ENCODE results near the gene TBX5. TPM values are rescaled to one million over a fixed set of nuclear protein-coding genes. Genes with fewer than 3 reads are reported as not detected.

The TBX5 gene
- total RNA-seq, 1 donor from 2014 or later, result not detected

- Mint-ChIP-seq H3K9me3 (no peaks in the 10 kb centered on the region), H3K36me3 (ENCODE audit: low read depth) (no peaks in the 10 kb centered on the region), H3K27me3 (ENCODE audit: low read depth) (peaks cover 93% of the 10 kb centered on the region), H3K27ac (ENCODE audit: unreplicated experiment) (no peak overlapping the region), H3K4me1 (no peaks in the 10 kb centered on the region), H3K4me3 (no peak overlapping the region)
- TF ChIP-seq, protein P1, sequence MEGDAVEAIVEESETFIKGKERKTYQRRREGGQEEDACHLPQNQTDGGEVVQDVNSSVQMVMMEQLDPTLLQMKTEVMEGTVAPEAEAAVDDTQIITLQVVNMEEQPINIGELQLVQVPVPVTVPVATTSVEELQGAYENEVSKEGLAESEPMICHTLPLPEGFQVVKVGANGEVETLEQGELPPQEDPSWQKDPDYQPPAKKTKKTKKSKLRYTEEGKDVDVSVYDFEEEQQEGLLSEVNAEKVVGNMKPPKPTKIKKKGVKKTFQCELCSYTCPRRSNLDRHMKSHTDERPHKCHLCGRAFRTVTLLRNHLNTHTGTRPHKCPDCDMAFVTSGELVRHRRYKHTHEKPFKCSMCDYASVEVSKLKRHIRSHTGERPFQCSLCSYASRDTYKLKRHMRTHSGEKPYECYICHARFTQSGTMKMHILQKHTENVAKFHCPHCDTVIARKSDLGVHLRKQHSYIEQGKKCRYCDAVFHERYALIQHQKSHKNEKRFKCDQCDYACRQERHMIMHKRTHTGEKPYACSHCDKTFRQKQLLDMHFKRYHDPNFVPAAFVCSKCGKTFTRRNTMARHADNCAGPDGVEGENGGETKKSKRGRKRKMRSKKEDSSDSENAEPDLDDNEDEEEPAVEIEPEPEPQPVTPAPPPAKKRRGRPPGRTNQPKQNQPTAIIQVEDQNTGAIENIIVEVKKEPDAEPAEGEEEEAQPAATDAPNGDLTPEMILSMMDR (conservative IDR thresholded peaks at IDR 0.05), result no peak
- no peak for DNase-seq (ENCODE audit: low read depth, low spot score)
Observed at GRCh38 chr12:114381177-114381576, 24.8 kb downstream of the TBX5 start.

DNA sequence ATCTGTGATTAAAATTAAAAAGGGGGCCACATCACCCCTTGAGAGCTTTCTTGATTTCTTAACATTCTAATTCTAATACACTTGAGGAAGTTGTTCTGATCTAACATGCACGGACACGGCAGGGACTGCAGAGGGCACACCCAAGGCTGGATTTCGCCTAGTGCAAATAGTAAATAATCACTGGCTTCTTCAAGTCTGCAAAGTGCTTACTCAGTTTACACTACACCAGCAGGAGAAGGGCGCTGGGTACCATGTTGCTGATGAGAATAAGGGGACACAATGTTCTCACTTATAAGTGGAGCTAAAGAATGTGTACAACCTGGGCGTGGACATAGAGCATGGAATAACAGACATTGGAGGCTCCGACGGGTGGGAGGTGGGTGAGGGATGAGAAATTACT, 34.2 kb downstream of the TBX5 start:
- Mint-ChIP-seq H3K27me3 (ENCODE audit: low read depth) (peaks cover 78% of the 10 kb centered on the region), H3K4me3 (no peak overlapping the region), H3K27ac (ENCODE audit: unreplicated experiment) (no peak overlapping the region), H3K36me3 (ENCODE audit: low read depth) (no peaks in the 10 kb centered on the region), H3K4me1 (peaks cover 4% of the 10 kb centered on the region), H3K9me3 (no peaks in the 10 kb centered on the region)
- no peak for DNase-seq (ENCODE audit: low read depth, low spot score)
- TF ChIP-seq, protein P1 (conservative IDR thresholded peaks at IDR 0.05), result no peak

DNA sequence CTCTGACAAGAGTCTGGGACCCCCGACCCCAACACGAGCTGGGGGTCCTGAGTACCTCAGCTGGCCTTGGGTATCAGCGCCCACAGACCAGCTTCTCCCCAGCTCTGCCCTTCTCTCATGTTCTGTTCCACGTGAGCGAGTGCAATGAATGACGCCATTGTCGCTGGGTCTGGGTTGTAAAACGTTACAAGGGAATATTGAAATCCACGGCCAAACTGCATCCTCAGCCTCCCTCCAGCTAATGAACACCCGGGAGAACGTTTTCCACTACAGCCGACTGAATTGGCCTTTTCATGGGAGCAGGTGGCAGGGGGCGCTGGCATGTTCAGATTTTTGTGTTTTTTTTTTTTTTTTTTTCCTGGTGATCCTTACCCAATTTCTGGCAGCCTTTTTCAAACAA, 34.7 kb downstream of the TBX5 start:
- Mint-ChIP-seq H3K4me1 (peaks cover 4% of the 10 kb centered on the region), H3K36me3 (ENCODE audit: low read depth) (no peaks in the 10 kb centered on the region), H3K27me3 (ENCODE audit: low read depth) (peaks cover 77% of the 10 kb centered on the region), H3K4me3 (no peak overlapping the region), H3K9me3 (no peaks in the 10 kb centered on the region), H3K27ac (ENCODE audit: unreplicated experiment) (no peak overlapping the region)
- TF ChIP-seq, protein P1 (conservative IDR thresholded peaks at IDR 0.05), result no peak
- DNase-seq (ENCODE audit: low read depth, low spot score), result no peak

- TF ChIP-seq, protein P1 (conservative IDR thresholded peaks at IDR 0.05), result no peak
Observed at GRCh38 chr12:114368685-114369452, 37.1 kb downstream of the TBX5 start.

GRCh38 chr12:114361992-114362391, 44.0 kb downstream of the TBX5 start:
- no peaks in the 10 kb centered on the region for H3K4me1 Mint-ChIP-seq
- DNase-seq (ENCODE audit: low read depth, low spot score), result no peak
- peaks cover 63% of the 10 kb centered on the region for H3K27me3 Mint-ChIP-seq (ENCODE audit: low read depth)
- peaks cover 4% of the 10 kb centered on the region for H3K9me3 Mint-ChIP-seq
- no peak overlapping the region for H3K27ac Mint-ChIP-seq (ENCODE audit: unreplicated experiment)
- TF ChIP-seq, protein P1 (conservative IDR thresholded peaks at IDR 0.05), result no peak
- no peaks in the 10 kb centered on the region for H3K36me3 Mint-ChIP-seq (ENCODE audit: low read depth)
- no peak overlapping the region for H3K4me3 Mint-ChIP-seq

More at GRCh38 chr12:114368685-114369452, 37.1 kb downstream of the TBX5 start:
- H3K27ac Mint-ChIP-seq (ENCODE audit: unreplicated experiment), result no peak overlapping the region
- no peak overlapping the region for H3K4me3 Mint-ChIP-seq
- no peak for DNase-seq (ENCODE audit: low read depth, low spot score)
- peaks cover 70% of the 10 kb centered on the region for H3K27me3 Mint-ChIP-seq (ENCODE audit: low read depth)
- H3K9me3 Mint-ChIP-seq, result no peaks in the 10 kb centered on the region
- peaks cover 4% of the 10 kb centered on the region for H3K4me1 Mint-ChIP-seq
- no peaks in the 10 kb centered on the region for H3K36me3 Mint-ChIP-seq (ENCODE audit: low read depth)

All from neural crest cell (in vitro differentiated cells).